Ovary (tissue), 3 donors: ENCODE measurements around the gene DIAPH3.

ENCODE experiments used
- CTCF ChIP-seq, 3 donors: fragments of 450-650 bp in 2 of 3; fragments of 200-600 bp in 1 of 3; IDR thresholded peaks; one replicate each; pipeline versions ENCODE4 v1.5.1 to v1.8.0; 2016 to 2022; ENCODE audit warnings: antibody characterized with exemption in 3 of 3, mild to moderate bottlenecking in 1 of 3
- EP300 ChIP-seq: sonication (generic); formaldehyde crosslinking; IDR thresholded peaks from one replicate; pipeline ENCODE4 v1.6.1; 2017; ENCODE audit warnings: antibody characterized with exemption
- POLR2A ChIP-seq: fragments of 450-650 bp; IDR thresholded peaks from one replicate; pipeline ENCODE4 v1.6.1; 2017; ENCODE audit warnings: antibody characterized with exemption, mild to moderate bottlenecking, moderate library complexity
- donor health status: DM: no; HTN: no; CAD: no.

- TF ChIP-seq CTCF (IDR thresholded peaks at IDR 0.05) = no peak
- TF ChIP-seq EP300 = no peak
- TF ChIP-seq POLR2A = no peak
These were observed 634 bp upstream of the DIAPH3 start for GRCh38 chr13:60164234-60164889.
